H9 (cell line): ENCODE results near the gene LRP5. TPM values are rescaled to one million over a fixed set of nuclear protein-coding genes. Genes with fewer than 3 reads are reported as not detected.

Source experiments
- DNase-seq: peaks from one replicate; pipeline ENCODE4 v3.0.0-alpha.2; 2017
- H2AFZ ChIP-seq: one replicate; pipeline ENCODE4 v1.6.1; 2013; ENCODE audit warnings: mild to moderate bottlenecking, low read length, control low read depth, moderate library complexity
- H2AK5ac ChIP-seq: 2 replicates; pipeline ENCODE4 v1.6.1; 2013; ENCODE audit warnings: low read length, control low read depth, mixed read lengths; ENCODE audit not compliant: insufficient read length
- H2BK120ac ChIP-seq: one replicate; pipeline ENCODE4 v1.6.1; 2013; ENCODE audit warnings: low read depth, mild to moderate bottlenecking, low read length, control low read depth, inconsistent platforms; ENCODE audit not compliant: poor library complexity, severe bottlenecking
- H2BK12ac ChIP-seq: 2 replicates; pipeline ENCODE4 v1.6.1; 2013; ENCODE audit warnings: low read length, control low read depth, mixed read lengths, low read depth; ENCODE audit not compliant: insufficient read length
- H2BK15ac ChIP-seq: 2 replicates; pipeline ENCODE4 v1.6.1; 2013; ENCODE audit warnings: low read depth, low read length, control low read depth
- H2BK20ac ChIP-seq: one replicate; pipeline ENCODE4 v1.6.1; 2013; ENCODE audit warnings: low read depth, mild to moderate bottlenecking, low read length, control low read depth, inconsistent platforms; ENCODE audit not compliant: poor library complexity, severe bottlenecking
- H2BK5ac ChIP-seq: 2 replicates; pipeline ENCODE4 v1.6.1; 2013; ENCODE audit warnings: low read length, control low read depth, mixed read lengths; ENCODE audit not compliant: insufficient read length
- H3K14ac ChIP-seq: 2 replicates; pipeline ENCODE4 v1.6.1; 2013; ENCODE audit warnings: low read length, control low read depth; ENCODE audit not compliant: insufficient read depth
- H3K18ac ChIP-seq: 2 replicates; pipeline ENCODE4 v1.6.1; 2013; ENCODE audit warnings: low read depth, mild to moderate bottlenecking, mixed read lengths, low read length, control low read depth; ENCODE audit not compliant: insufficient read length
- H3K23ac ChIP-seq: 2 replicates; pipeline ENCODE4 v1.6.1; 2013; ENCODE audit warnings: low read length, control low read depth, mixed read lengths, low read depth; ENCODE audit not compliant: insufficient read length
- H3K23me2 ChIP-seq: 2 replicates; pipeline ENCODE4 v1.6.1; 2013; ENCODE audit warnings: low read depth, mild to moderate bottlenecking, mixed read lengths, low read length, control low read depth; ENCODE audit not compliant: insufficient read length, poor library complexity, severe bottlenecking
- H3K27ac ChIP-seq: 2 replicates; pipeline ENCODE4 v1.5.1; 2013; ENCODE audit warnings: low read length, control low read depth, mixed read lengths, low read depth; ENCODE audit not compliant: insufficient read length
- H3K27me3 ChIP-seq: 2 replicates; pipeline ENCODE4 v1.6.1; 2013; ENCODE audit warnings: low read length, control low read depth, inconsistent platforms; ENCODE audit not compliant: insufficient read depth
- H3K4ac ChIP-seq: 2 replicates; pipeline ENCODE4 v1.6.1; 2013; ENCODE audit warnings: low read depth, mild to moderate bottlenecking, control low read depth, inconsistent platforms, low read length, moderate library complexity
- H3K4me1 ChIP-seq: 2 replicates; pipeline ENCODE4 v1.6.1; 2013; ENCODE audit warnings: low read length, control low read depth, inconsistent platforms; ENCODE audit not compliant: insufficient read depth
- H3K4me2 ChIP-seq: 2 replicates; pipeline ENCODE4 v1.6.1; 2013; ENCODE audit warnings: low read length, control low read depth, mixed read lengths; ENCODE audit not compliant: insufficient read length, insufficient read depth
- H3K56ac ChIP-seq: 2 replicates; pipeline ENCODE4 v1.6.1; 2013; ENCODE audit warnings: low read depth, mild to moderate bottlenecking, mixed read lengths, low read length, control low read depth; ENCODE audit not compliant: insufficient read length
- H3K79me1 ChIP-seq: 2 replicates; pipeline ENCODE4 v1.6.1; 2013; ENCODE audit warnings: low read depth, mild to moderate bottlenecking, moderate library complexity, low read length, control low read depth, inconsistent platforms; ENCODE audit not compliant: insufficient read depth, poor library complexity, severe bottlenecking
- H3K79me2 ChIP-seq: 2 replicates; pipeline ENCODE4 v1.6.1; 2013; ENCODE audit warnings: low read length, control low read depth, inconsistent platforms; ENCODE audit not compliant: insufficient read depth
- H3K9ac ChIP-seq: 2 replicates; pipeline ENCODE4 v1.6.1; 2013; ENCODE audit warnings: low read length, control low read depth, mixed read lengths; ENCODE audit not compliant: insufficient read length; ENCODE audit errors: extremely low read depth
- H3K9me3 ChIP-seq: one replicate; pipeline ENCODE4 v1.6.1; 2013; ENCODE audit warnings: low read depth, low read length, inconsistent platforms; ENCODE audit not compliant: control insufficient read depth
- H3T11ph ChIP-seq: one replicate; pipeline ENCODE4 v1.6.1; 2013; ENCODE audit warnings: mild to moderate bottlenecking, low read length, control low read depth, inconsistent platforms
- H4K20me1 ChIP-seq: one replicate; pipeline ENCODE4 v1.6.1; 2013; ENCODE audit not compliant: control insufficient read depth, insufficient read length, insufficient read depth
- H4K5ac ChIP-seq: 2 replicates; pipeline ENCODE4 v1.6.1; 2013; ENCODE audit warnings: low read depth, mild to moderate bottlenecking, mixed read lengths, low read length, control low read depth; ENCODE audit not compliant: insufficient read length
- H4K8ac ChIP-seq: replicated peaks from 2 replicates; pipeline ENCODE4 v1.6.1; 2013; ENCODE audit warnings: low read length, control low read depth, mixed read lengths, low read depth; ENCODE audit not compliant: insufficient read length
- H4K91ac ChIP-seq: 2 replicates; pipeline ENCODE4 v1.6.1; 2013; ENCODE audit warnings: low read depth, mild to moderate bottlenecking, moderate library complexity, mixed read lengths, low read length, control low read depth; ENCODE audit not compliant: insufficient read length
- H3K27ac Mint-ChIP-seq, 3 experiments: 2 replicates in 2 of 3; 3 replicates in 1 of 3; pipeline ENCODE4 v1.8.0; 2020 to 2021; ENCODE audit warnings: mixed read lengths in 3 of 3, mild to moderate bottlenecking in 1 of 3, moderate library complexity in 1 of 3
- H3K27me3 Mint-ChIP-seq: 2 replicates; pipeline ENCODE4 v1.8.0; 2021; ENCODE audit warnings: low read depth, mild to moderate bottlenecking, moderate library complexity, mixed read lengths
- H3K36me3 Mint-ChIP-seq, 3 experiments: 2 replicates in 2 of 3; 3 replicates in 1 of 3; pipeline ENCODE4 v1.8.0; 2020 to 2021; ENCODE audit warnings: low read depth in 3 of 3, mixed read lengths in 3 of 3; ENCODE audit not compliant: insufficient read depth in 1 of 3
- H3K4me1 Mint-ChIP-seq, 2 experiments: 2 replicates each; pipeline ENCODE4 v1.8.0; 2020; ENCODE audit warnings: mixed read lengths in 2 of 2
- H3K4me3 Mint-ChIP-seq, 2 experiments: 2 replicates in 1 of 2; 3 replicates in 1 of 2; pipeline ENCODE4 v1.8.0; 2020 to 2021; ENCODE audit warnings: mild to moderate bottlenecking in 2 of 2, mixed read lengths in 2 of 2, moderate library complexity in 1 of 2
- H3K9me3 Mint-ChIP-seq, 2 experiments: 2 replicates in 1 of 2; 3 replicates in 1 of 2; pipeline ENCODE4 v1.8.0; 2020; ENCODE audit warnings: mild to moderate bottlenecking in 2 of 2, mixed read lengths in 2 of 2, moderate library complexity in 1 of 2
- CTCF ChIP-seq: fragments of 200-600 bp; sonication (generic); conservative IDR thresholded peaks from 3 replicates; pipeline ENCODE4 v1.8.0; 2021; ENCODE audit warnings: antibody characterized with exemption, mild to moderate bottlenecking
- WGBS: extraction: QIAGEN DNeasy Blood & Tissue Kit; methylation state at CpG from one replicate; pipeline ENCODE4 v1.1.7; 2013; ENCODE audit warnings: missing lambda C conversion rate, low lambda C conversion rate, mixed read lengths; ENCODE audit not compliant: insufficient read length; ENCODE audit errors: extremely low coverage; 5-methylcytosine and 5-hydroxymethylcytosine counted together
- total RNA-seq: library from RNA; stranded (reverse); gene quantifications from 2 replicates; pipeline ENCODE4 v1.2.1, GENCODE V29; 2021

LRP5 gene
- total RNA-seq, 1 experiment from 2014 or later = 38.4 TPM

GRCh38 chr11:68424981-68425865, 112.8 kb downstream of the LRP5 start:
- no peak for TF ChIP-seq CTCF
- Histone ChIP-seq H3K23me2 (no peaks in the 10 kb centered on the region), H4K8ac (no peak overlapping the region), H2BK120ac (no peak overlapping the region), H3K56ac (no peak overlapping the region), H3K14ac (no peak overlapping the region), H4K91ac (no peak overlapping the region), H2BK12ac (no peak overlapping the region), H3T11ph (no peak overlapping the region), H3K9me3 (peaks cover 10% of the 10 kb centered on the region), H3K27ac (no peak overlapping the region), H2AFZ (no peak overlapping the region), H3K4me1 (no peaks in the 10 kb centered on the region), H3K18ac (no peak overlapping the region), H3K4me2 (no peak overlapping the region), H3K27me3 (no peaks in the 10 kb centered on the region), H2BK15ac (no peak overlapping the region), H4K5ac (no peak overlapping the region), H3K4ac (no peak overlapping the region), H2BK20ac (no peak overlapping the region), H3K79me2 (no peaks in the 10 kb centered on the region), H3K9ac (no peak overlapping the region), H2BK5ac (no peak overlapping the region), H4K20me1 (no peaks in the 10 kb centered on the region), H2AK5ac (no peak overlapping the region), H3K79me1 (no peaks in the 10 kb centered on the region), H3K23ac (no peak overlapping the region)
- H3K36me3 Mint-ChIP-seq = peaks cover 32 to 61% (median 49%) of the 10 kb centered on the region in 3 experiments
- peaks cover 10 to 15% of the 10 kb centered on the region in 2 experiments for H3K9me3 Mint-ChIP-seq
- no peaks in the 10 kb centered on the region for H3K27me3 Mint-ChIP-seq
- H3K4me1 Mint-ChIP-seq = no peaks in the 10 kb centered on the region
- 0 out of 7 replicates have a peak overlapping the region, but pooled peaks of 1 of the 3 experiments have one; percentile 58 for H3K27ac Mint-ChIP-seq
- no peak overlapping the region for H3K4me3 Mint-ChIP-seq
- WGBS = no CpG with 5 or more reads among the region's 40 CpGs
- no peak for DNase-seq
